ENCODE data around the gene CHN2. TPM values are rescaled to one million over a fixed set of nuclear protein-coding genes. Genes with fewer than 3 reads are reported as not detected.
A peak's percentile ranks its signal among the peaks of the same experiment; 100 is the strongest.

The CHN2 gene
- polyA plus RNA-seq, 1 of the 3 experiments (the other 2 are of a cell fraction) = 0.02 TPM

- no peak for DNase-seq
- Histone ChIP-seq H3K27me3 (ENCODE audit: insufficient read depth) (no peaks in the 10 kb centered on the region), H4K20me1 (ENCODE audit: insufficient read depth) (no peaks in the 10 kb centered on the region), H3K27ac (ENCODE audit: low read depth in 2 of 2, low read length in 1 of 2) (no peak overlapping the region), H3K9me2 (no peaks in the 10 kb centered on the region), H3K9ac (no peak overlapping the region), H3K4me2 (no peak overlapping the region), H3K36me3 (replicated peaks in 1 of 2; ENCODE audit: control insufficient read depth in 1 of 2, insufficient read depth in 2 of 2, low read length in 1 of 2) (no peaks in the 10 kb centered on the region), H2AFZ (ENCODE audit: low read depth) (no peak overlapping the region), H3K9me3 (no peaks in the 10 kb centered on the region), H3K79me2 (ENCODE audit: insufficient read depth) (no peaks in the 10 kb centered on the region), H3K4me1 (ENCODE audit: control insufficient read depth in 1 of 2, insufficient read depth in 2 of 2, low read depth in 1 of 2, low read length in 1 of 2) (peaks cover 13 to 18% of the 10 kb centered on the region in 2 experiments; a peak in 3 of 4 replicates), H3F3A (replicated peaks; ENCODE audit: insufficient read depth) (no peaks in the 10 kb centered on the region), H3K4me3 (ENCODE audit: low read depth in 2 of 2, low read length in 1 of 2) (no peak overlapping the region)
- WGBS (ENCODE audit: low lambda C conversion rate) = 0% methylated on average over 1 of the region's 1 CpG
- TF ChIP-seq SIN3A (IDR thresholded peaks at IDR 0.05; ENCODE audit: borderline replicate concordance, low read depth, low read length) = no peak
- peak; percentile 82 for TF ChIP-seq NFIC (IDR thresholded peaks at IDR 0.05; ENCODE audit: borderline replicate concordance)
- TF ChIP-seq SMC3 (IDR thresholded peaks at IDR 0.05; ENCODE audit: low read depth, low read length) = no peak
- peak; percentile 81; the same call in 1 of the 2 replicates for TF ChIP-seq FOSL2 (IDR thresholded peaks at IDR 0.05; ENCODE audit: borderline replicate concordance, low read depth)
- no peak for TF ChIP-seq USF1 (IDR thresholded peaks at IDR 0.05; ENCODE audit: borderline replicate concordance, low read depth)
- peak; percentile 56; the same call in 1 of the 2 replicates for TF ChIP-seq PBX3 (IDR thresholded peaks at IDR 0.05)
- TF ChIP-seq JUND (IDR thresholded peaks at IDR 0.05) = peak; percentile 58
- no peak for TF ChIP-seq REST (IDR thresholded peaks at IDR 0.05; ENCODE audit: low read depth, low read length)
- TF ChIP-seq GABPA (IDR thresholded peaks at IDR 0.05; ENCODE audit: low read depth) = no peak
- no peak for TF ChIP-seq EP300 (IDR thresholded peaks at IDR 0.05; ENCODE audit: borderline replicate concordance in 1 of 2, low read depth in 1 of 2, low read length in 1 of 2)
- TF ChIP-seq MXI1 (IDR thresholded peaks at IDR 0.05; ENCODE audit: low read depth, low read length) = no peak
- TF ChIP-seq RCOR1 (IDR thresholded peaks at IDR 0.05; ENCODE audit: low read length) = no peak
- TF ChIP-seq YY1 (IDR thresholded peaks at IDR 0.05; ENCODE audit: low read depth) = no peak
- ChIA-PET CTCF (interaction anchor here (1.2 to 2.1 kb wide), 3 partner anchors 28 to 634 kb away, joined by 3 to 6 read pairs (median 3); no protein-coding TSS in a partner anchor), POLR2A (no interaction called here)
Measured at GRCh38 chr7:29287366-29287765, 92.8 kb downstream of the CHN2 start.
